GM10847 (cell line): ENCODE measurements around the gene PPP1R3F.

Experiments
- POLR2A ChIP-seq: IDR thresholded peaks from 2 replicates; pipeline ENCODE4 v1.6.1; 2011; ENCODE audit not compliant: insufficient read length; ENCODE audit errors: extremely low read depth

Gene PPP1R3F

DNA sequence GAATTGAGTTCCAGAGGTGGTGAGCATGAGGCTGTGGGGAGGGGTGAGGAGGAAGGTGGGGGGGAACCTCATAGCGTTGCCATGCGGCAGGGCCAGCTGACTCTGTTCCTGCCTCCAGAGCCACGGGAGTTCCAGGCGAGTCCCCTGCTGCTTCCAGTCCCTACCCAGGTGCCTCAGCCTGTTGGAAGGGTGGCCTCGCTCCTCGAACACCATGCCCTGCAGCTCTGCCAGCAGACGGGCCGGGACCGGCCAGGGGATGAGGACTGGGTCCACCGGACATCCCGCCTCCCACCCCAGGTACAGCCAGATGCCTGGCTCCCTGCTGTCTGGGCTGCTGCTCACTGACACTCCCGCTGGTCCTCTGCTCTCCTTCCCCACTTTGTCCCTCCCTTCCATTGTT is 26.4 kb upstream of the PPP1R3F start:
- no peak for TF ChIP-seq POLR2A

GRCh38 chrX:49244207-49244606 is 25.4 kb upstream of the PPP1R3F start:
- no peak for TF ChIP-seq POLR2A

DNA sequence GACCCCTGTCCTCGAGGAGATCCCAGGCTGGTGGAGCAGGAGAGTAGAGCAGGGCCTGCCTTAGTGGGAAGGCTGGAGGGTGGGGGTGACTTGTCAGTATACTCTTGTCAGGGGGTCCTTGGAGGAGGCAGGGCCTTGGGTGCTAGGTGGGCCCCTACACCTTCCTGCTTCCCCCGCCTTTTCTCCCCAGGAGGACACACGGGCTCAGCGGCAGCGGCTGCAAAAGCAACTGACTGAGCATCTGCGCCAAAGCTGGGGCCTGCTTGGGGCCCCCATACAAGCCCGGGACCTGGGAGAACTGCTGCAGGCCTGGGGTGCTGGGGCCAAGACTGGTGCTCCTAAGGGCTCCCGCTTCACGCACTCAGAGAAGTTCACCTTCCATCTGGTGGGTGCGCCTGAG is 23.1 kb upstream of the PPP1R3F start:
- no peak for TF ChIP-seq POLR2A

GRCh38 chrX:49247346-49247745 is 22.2 kb upstream of the PPP1R3F start:
- TF ChIP-seq POLR2A = no peak

- TF ChIP-seq POLR2A = no peak
Measured at GRCh38 chrX:49247916-49248811, 21.4 kb upstream of the PPP1R3F start.

GRCh38 chrX:49249071-49249470 is 20.5 kb upstream of the PPP1R3F start:
- no peak for TF ChIP-seq POLR2A

- TF ChIP-seq POLR2A = no peak
Measured at GRCh38 chrX:49249616-49250015, 20.0 kb upstream of the PPP1R3F start.

GRCh38 chrX:49250066-49250465 is 19.5 kb upstream of the PPP1R3F start:
- no peak for TF ChIP-seq POLR2A

- no peak for TF ChIP-seq POLR2A
Measured at GRCh38 chrX:49250578-49250977, 19.0 kb upstream of the PPP1R3F start.

DNA sequence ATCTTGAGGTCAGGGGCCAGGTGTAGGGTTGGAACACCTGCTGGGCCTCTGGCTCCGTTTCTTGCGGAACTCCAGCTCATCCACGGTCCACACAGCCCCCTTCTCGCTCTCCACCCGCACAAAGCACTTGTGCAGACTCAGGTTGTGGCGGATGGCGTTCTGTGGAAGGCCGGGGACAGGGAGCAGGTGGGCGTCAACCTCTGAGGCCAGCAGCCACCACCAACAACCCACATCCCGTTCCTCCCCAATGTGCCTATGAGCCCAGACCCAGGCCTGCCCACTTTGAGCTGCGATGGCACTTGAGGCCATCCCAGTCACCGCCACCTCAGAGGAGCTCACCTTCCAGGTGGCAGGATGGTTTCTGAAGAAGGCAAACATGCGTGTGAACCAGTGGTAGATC is 18.3 kb upstream of the PPP1R3F start:
- no peak for TF ChIP-seq POLR2A

- no peak for TF ChIP-seq POLR2A
Measured at GRCh38 chrX:49254639-49255038, 15.0 kb upstream of the PPP1R3F start.

DNA sequence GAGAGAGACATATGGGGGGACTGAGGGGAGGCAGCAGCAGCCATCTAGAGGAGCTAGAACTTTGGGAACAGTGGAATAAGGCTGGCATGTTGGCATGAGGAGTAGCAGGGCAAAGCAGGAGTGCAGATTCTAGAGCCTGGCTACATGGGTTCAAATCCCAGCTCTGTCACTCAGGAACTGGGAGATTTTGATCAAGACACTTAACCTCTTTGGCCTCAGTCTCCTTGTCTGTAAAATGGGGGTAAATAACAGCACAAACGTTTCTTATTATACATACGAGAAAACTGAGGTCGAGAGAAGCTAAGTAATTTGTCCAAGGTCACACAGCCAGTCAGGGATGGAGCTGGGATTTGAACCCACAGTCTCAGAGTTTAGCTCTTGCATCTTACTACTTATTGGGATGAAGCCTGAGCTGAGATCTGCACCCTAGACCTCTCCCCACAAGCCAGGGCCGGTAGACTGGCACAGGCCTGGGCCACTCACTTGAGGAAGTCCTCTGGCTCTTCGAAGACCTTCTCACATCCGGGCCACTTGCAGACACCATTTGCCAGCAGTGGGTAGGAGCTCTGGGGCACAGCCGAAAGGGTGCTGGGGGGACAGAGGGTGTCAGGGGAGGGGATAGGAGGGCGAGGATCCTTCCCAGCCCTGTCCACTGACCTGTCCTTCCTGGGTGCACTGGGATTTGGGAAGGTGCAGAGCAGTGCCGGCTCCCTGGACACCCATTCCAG is 13.2 kb upstream of the PPP1R3F start:
- no peak for TF ChIP-seq POLR2A

DNA sequence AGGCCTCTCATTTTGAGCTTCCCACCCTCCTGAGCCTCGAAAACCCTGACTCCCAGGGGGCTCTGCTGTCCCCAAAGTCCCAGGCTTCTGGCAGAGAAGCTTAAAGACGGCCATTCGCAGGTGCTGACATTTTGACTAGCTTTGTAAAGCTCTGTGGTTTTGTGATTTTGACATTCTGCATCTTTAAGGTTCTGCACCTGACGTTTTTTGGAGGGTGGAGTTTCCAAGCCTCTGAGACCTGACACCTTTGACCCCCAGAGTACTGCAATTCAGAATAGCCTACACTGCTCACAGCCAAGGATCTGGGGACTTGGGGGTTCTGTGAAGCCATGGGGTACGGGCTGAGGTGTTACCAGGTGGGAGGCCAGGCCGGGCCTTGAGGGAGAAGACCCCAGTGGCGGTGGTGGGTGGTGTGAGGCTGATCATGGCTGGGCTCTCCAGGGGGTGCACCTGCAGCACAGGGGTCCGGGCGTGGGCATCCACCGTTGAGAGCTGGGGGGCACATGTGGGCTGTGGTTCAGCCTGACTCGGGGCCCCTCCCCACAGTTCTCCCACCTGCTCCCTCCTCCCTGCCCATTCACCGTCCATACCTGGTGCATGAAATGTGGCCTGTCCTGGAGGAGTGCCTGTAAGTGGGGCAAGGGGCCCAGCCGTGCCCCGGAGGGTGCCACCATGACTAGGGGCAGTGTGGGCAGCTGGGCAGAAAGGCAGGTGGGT is 12.4 kb upstream of the PPP1R3F start:
- no peak for TF ChIP-seq POLR2A

- no peak for TF ChIP-seq POLR2A
Measured at GRCh38 chrX:49257846-49258748, 11.5 kb upstream of the PPP1R3F start.

GRCh38 chrX:49258749-49259124 is 10.9 kb upstream of the PPP1R3F start:
- TF ChIP-seq POLR2A = no peak
